GM21825 (cell line): ENCODE results near the gene BLVRB.
A peak's percentile ranks its signal among the peaks of the same experiment; 100 is the strongest.
"Not testable (repeated sequence)": the region's sequence is repeated elsewhere in the genome, so short reads cannot be mapped to it uniquely, and the experiment has no call there.

Source experiments
- ATAC-seq: cut with Tn5 transposase; IDR thresholded peaks from one replicate; pipeline ENCODE4 v1.9.1; 2021; ENCODE audit warnings: mild to moderate bottlenecking, moderate library complexity; ENCODE audit not compliant: unreplicated experiment

BLVRB gene

DNA sequence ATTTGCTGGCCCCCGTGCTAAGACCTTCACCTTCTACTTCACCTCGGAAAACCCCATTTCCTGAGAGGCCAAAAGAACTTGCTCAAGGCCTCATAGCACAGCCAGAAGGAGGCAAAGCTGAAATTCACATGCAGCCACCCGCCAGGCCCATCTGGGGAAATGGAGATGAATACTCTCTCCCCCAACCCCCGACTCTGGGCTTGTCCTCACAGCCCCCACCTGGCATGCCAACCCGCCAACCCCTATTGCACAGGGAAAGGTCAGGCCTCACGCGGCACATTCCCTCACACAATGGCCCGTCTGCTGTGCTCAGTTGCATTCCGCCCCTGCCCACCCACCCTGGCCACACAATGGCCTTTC lies 55.5 kb downstream of the BLVRB start:
- ATAC-seq: no peak

- not testable (repeated sequence) for ATAC-seq
Measured at GRCh38 chr19:40408598-40408925, 57.0 kb downstream of the BLVRB start.

DNA sequence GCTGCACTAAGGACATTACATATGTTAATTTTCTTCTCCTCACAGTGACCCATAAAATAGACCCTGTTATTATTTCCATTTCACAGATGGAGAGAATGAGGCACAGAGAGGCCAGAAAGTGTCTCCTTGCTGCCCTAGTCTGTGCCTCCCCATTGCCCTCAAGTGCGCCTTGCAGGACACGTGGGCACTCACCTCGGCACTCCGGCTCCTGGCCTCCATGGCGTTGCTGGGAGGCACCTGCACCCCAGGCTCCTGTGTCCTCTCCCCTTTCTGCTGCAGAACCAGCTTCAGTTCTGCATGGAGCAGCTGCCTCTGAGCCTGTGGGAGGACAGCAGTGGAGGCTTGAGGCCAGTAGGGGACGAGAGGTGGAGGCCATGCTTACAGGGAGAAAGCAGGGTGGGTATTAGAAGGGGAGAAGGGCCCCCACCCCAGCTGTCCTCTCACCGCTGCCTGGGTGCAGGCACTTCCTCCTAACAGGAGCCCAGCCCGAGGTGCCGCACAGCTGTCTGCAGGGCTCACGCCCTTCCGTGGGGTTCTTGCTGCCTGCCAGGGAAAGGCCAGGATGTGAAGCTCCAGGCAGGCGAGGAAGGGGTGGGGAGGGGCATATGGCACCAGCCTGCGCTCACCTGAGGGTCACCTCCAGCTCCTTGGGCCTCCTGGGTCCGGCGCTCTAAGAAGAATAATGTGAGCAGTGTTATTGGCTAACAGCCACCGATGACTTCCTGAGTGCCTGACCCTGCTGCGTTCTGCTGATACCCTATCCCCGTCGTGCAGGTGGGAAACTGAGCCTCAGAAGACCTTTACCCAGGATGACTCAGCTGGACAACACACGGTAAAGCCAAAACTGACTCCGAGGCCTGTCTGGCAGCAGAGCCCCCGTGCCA lies 57.6 kb downstream of the BLVRB start:
- ATAC-seq: no peak

DNA sequence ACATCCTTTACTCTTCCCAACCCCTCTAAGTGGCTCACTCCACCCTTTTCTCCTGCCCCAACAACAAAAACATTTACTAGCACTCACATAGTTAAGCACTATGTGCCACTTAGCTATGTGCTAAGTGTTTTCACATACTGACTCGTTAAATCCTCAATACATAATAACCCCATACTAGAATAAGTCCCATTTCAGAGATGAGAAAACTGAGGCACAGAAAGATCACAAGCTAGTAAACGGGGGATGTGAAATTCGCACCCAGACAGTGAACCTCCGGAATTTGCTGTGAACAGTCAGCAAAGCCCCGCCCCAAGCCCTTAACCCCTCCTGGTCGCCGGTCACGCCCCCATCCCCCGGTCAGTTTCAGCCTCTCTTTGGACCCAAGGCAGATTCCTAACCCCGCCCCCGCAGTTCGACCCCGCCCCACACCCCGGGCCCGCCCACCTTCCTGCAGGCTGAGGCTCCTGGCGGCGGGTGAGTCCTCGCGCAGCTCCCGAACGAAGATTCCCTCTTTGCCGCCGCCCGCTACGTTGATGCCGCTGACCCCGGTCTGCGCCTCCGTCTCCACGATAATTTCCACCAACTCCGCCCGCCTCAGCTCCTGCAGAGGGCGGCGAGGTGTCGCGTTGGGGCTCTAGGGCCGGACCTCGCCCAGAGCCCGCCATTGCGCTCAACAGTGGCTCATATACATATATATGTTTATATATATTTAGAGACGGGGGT lies 62.1 kb downstream of the BLVRB start:
- ATAC-seq: peak; percentile 60

- no peak for ATAC-seq
Measured at GRCh38 chr19:40400559-40400958, 65.0 kb downstream of the BLVRB start.

GRCh38 chr19:40398417-40399131 lies 67.0 kb downstream of the BLVRB start:
- ATAC-seq: no peak
